HepG2 (cell line): ENCODE measurements around the gene OPRL1. TPM values are rescaled to one million over a fixed set of nuclear protein-coding genes. Genes with fewer than 3 reads are reported as not detected.

Experiments used
- BHLHE40 ChIP-seq: IDR thresholded peaks from 2 replicates; pipeline ENCODE4 v1.6.1; 2011; ENCODE audit warnings: low read length, improper control_type of control experiment
- CBFB ChIP-seq: sonication (generic); formaldehyde crosslinking; IDR thresholded peaks from 2 replicates; pipeline ENCODE4 v1.4.0; 2020; ENCODE audit warnings: missing genetic modification reagents
- CENPT ChIP-seq: sonication (generic); formaldehyde crosslinking; IDR thresholded peaks from 2 replicates; pipeline ENCODE4 v1.8.0; 2022; ENCODE audit warnings: low read depth, mild to moderate bottlenecking, moderate library complexity, missing genetic modification reagents
- EED ChIP-seq: sonication (generic); formaldehyde crosslinking; IDR thresholded peaks from 2 replicates; pipeline ENCODE4 v1.5.0; 2020; ENCODE audit warnings: mild to moderate bottlenecking, missing genetic modification reagents
- FOXK2 ChIP-seq: fragments of 450-650 bp; IDR thresholded peaks from 2 replicates; pipeline ENCODE4 v1.6.1; 2016
- FOXO4 ChIP-seq: sonication (generic); formaldehyde crosslinking; conservative IDR thresholded peaks from 2 replicates; pipeline ENCODE4 v1.8.1; 2023; ENCODE audit warnings: missing genetic modification reagents
- GABPA ChIP-seq, 2 experiments: IDR thresholded peaks; 2 replicates each; pipeline ENCODE4 v1.6.1; 2011 to 2016; ENCODE audit warnings: low read depth in 2 of 2, low read length in 1 of 2, missing biosample characterization in 1 of 2, missing genetic modification characterization in 1 of 2
- HDAC2 ChIP-seq: sonication (generic); formaldehyde crosslinking; IDR thresholded peaks from 2 replicates; pipeline ENCODE4 v1.4.0; 2020; ENCODE audit warnings: missing genetic modification reagents
- JARID2 ChIP-seq: sonication (generic); formaldehyde crosslinking; IDR thresholded peaks from 2 replicates; pipeline ENCODE4 v1.8.1; 2023; ENCODE audit warnings: missing genetic modification reagents, inconsistent platforms; ENCODE audit not compliant: insufficient replicate concordance
- MBNL3 ChIP-seq: fragments of 250-450 bp; sonication (Bioruptor Pico); conservative IDR thresholded peaks from 2 replicates; pipeline ENCODE4 v1.8.0; 2022; ENCODE audit warnings: mild to moderate bottlenecking, inconsistent platforms
- PHF20 ChIP-seq: sonication (generic); formaldehyde crosslinking; IDR thresholded peaks from 2 replicates; pipeline ENCODE4 v1.5.0; 2020; ENCODE audit warnings: mild to moderate bottlenecking, missing genetic modification reagents
- PLRG1 ChIP-seq: fragments of 450-650 bp; conservative IDR thresholded peaks from 2 replicates; pipeline ENCODE4 v1.6.1; 2016
- RAD21 ChIP-seq: fragments of 450-650 bp; formaldehyde crosslinking; IDR thresholded peaks from 2 replicates; pipeline ENCODE4 v1.5.0; 2020; ENCODE audit warnings: mild to moderate bottlenecking
- RXRA ChIP-seq: sonication (generic); formaldehyde crosslinking; IDR thresholded peaks from 2 replicates; pipeline ENCODE4 v1.5.1; 2020; ENCODE audit warnings: missing genetic modification reagents
- SMAD3 ChIP-seq: sonication (generic); formaldehyde crosslinking; IDR thresholded peaks from 2 replicates; pipeline ENCODE4 v1.4.0; 2020; ENCODE audit warnings: missing genetic modification reagents
- SNAI1 ChIP-seq: sonication (generic); formaldehyde crosslinking; IDR thresholded peaks from 2 replicates; pipeline ENCODE4 v1.5.0; 2020; ENCODE audit warnings: mild to moderate bottlenecking, missing genetic modification reagents, borderline replicate concordance
- SRSF9 ChIP-seq: fragments of 200-400 bp; formaldehyde crosslinking; IDR thresholded peaks from 2 replicates; pipeline ENCODE4 v1.6.1; 2018; ENCODE audit warnings: borderline replicate concordance, mild to moderate bottlenecking, low read depth, low read length; ENCODE audit not compliant: insufficient read depth, poor library complexity, severe bottlenecking
- TFDP1 ChIP-seq: IDR thresholded peaks from 2 replicates; pipeline ENCODE4 v1.6.1; 2016; ENCODE audit warnings: missing compliant biosample characterization, missing genetic modification reagents, borderline replicate concordance
- ZBTB8A ChIP-seq: sonication (generic); formaldehyde crosslinking; IDR thresholded peaks from 2 replicates; pipeline ENCODE4 v1.4.0; 2020; ENCODE audit warnings: mild to moderate bottlenecking, low read depth, missing genetic modification reagents, borderline replicate concordance
- ZNF205 ChIP-seq: IDR thresholded peaks from 2 replicates; pipeline ENCODE4 v1.6.1; 2018; ENCODE audit warnings: missing biosample characterization, missing genetic modification reagents
- ZNF770 ChIP-seq: sonication (generic); formaldehyde crosslinking; IDR thresholded peaks from 2 replicates; pipeline ENCODE4 v1.5.0; 2020; ENCODE audit warnings: mild to moderate bottlenecking, missing genetic modification reagents
- polyA plus RNA-seq, 8 experiments: library from polyadenylated mRNA; depleted of rRNA in 3 of 8; stranded (reverse) in 7 of 8; unstranded in 1 of 8; fragments of >200 nt; fragmentation: Illumina TruSeq in 4 of 8; extraction: Trizol in 4 of 8; gene quantifications; 2 replicates each; pipeline versions ENCODE4 v1.2.1 to v1.2.3, GENCODE V29; 2011 to 2016; ENCODE audit warnings: low read depth in 4 of 8, missing spikeins in 1 of 8, mixed read lengths in 1 of 8; ENCODE audit not compliant: insufficient read depth in 1 of 8
- total RNA-seq, 5 experiments: library from RNA; depleted of rRNA; stranded (reverse); fragments of >200 nt; fragmentation: Illumina TruSeq; extraction: Trizol; gene quantifications; 2 replicates each; pipeline ENCODE4 v1.2.3, GENCODE V29; 2016; ENCODE audit warnings: low read depth in 1 of 5
- TF ChIP-seq, protein P1 (sequence below): sonication (generic); formaldehyde crosslinking; IDR thresholded peaks from 2 replicates; pipeline ENCODE4 v1.5.1; 2020; ENCODE audit warnings: missing genetic modification reagents, mild to moderate bottlenecking, borderline replicate concordance
- TF ChIP-seq, protein P2 (sequence below): sonication (generic); formaldehyde crosslinking; conservative IDR thresholded peaks from 2 replicates; pipeline ENCODE4 v1.4.0; 2020; ENCODE audit warnings: missing genetic modification reagents

Gene OPRL1
- total and polyA plus RNA-seq, 2 of the 13 experiments (the other 11 are each of a cell fraction or from before 2014, with no cell fraction given) = 0.35 to 0.71 TPM

GRCh38 chr20:64035933-64036345 is 43.9 kb upstream of the OPRL1 start, which contains the start of gene C20orf204 (continued):
- peak; percentile 93 for TF ChIP-seq EED
- peak; percentile 64; the same call in 1 of the 2 replicates for TF ChIP-seq CENPT
- no peak for TF ChIP-seq PLRG1
- TF ChIP-seq ZNF205 = 0 out of 2 replicates have a peak, but pooled peaks have one; percentile 5
- peak; percentile 25 for TF ChIP-seq JARID2 (CRISPR knock-in tag)
- no peak for TF ChIP-seq FOXO4 (CRISPR knock-in tag)
- no peak; the same call in 1 of the 2 replicates for TF ChIP-seq RAD21
- TF ChIP-seq SRSF9 = no peak
- 0 out of 2 replicates have a peak, but pooled peaks have one; percentile 63 for TF ChIP-seq CBFB (CRISPR knock-in tag)
- TF ChIP-seq ZNF770 (CRISPR knock-in tag) = peak; percentile 60
- TF ChIP-seq HDAC2 (CRISPR knock-in tag) = peak; percentile 47; the same call in 1 of the 2 replicates
- TF ChIP-seq SMAD3 = peak; percentile 41
- TF ChIP-seq, protein P1, sequence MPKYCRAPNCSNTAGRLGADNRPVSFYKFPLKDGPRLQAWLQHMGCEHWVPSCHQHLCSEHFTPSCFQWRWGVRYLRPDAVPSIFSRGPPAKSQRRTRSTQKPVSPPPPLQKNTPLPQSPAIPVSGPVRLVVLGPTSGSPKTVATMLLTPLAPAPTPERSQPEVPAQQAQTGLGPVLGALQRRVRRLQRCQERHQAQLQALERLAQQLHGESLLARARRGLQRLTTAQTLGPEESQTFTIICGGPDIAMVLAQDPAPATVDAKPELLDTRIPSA (CRISPR knock-in tag) = no peak; the same call in 1 of the 2 replicates
- TF ChIP-seq GABPA (IDR thresholded peaks at IDR 0.05; ENCODE audit: low read depth, low read length) = no peak
- peak; percentile 32; the same call in 1 of the 2 replicates for TF ChIP-seq GABPA (CRISPR knock-in tag; IDR thresholded peaks at IDR 0.05; ENCODE audit: low read depth)
- TF ChIP-seq RXRA (CRISPR knock-in tag) = peak; percentile 76; the same call in 1 of the 2 replicates
- no peak for TF ChIP-seq FOXK2
- no peak for TF ChIP-seq ZBTB8A (CRISPR knock-in tag)
- no peak for TF ChIP-seq MBNL3 (CRISPR knock-in tag)
- TF ChIP-seq, protein P2, sequence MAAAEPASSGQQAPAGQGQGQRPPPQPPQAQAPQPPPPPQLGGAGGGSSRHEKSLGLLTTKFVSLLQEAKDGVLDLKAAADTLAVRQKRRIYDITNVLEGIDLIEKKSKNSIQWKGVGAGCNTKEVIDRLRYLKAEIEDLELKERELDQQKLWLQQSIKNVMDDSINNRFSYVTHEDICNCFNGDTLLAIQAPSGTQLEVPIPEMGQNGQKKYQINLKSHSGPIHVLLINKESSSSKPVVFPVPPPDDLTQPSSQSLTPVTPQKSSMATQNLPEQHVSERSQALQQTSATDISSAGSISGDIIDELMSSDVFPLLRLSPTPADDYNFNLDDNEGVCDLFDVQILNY (CRISPR knock-in tag) = peak; percentile 10; the same call in 1 of the 2 replicates
- peak; percentile 48; the same call in 1 of the 2 replicates for TF ChIP-seq PHF20 (CRISPR knock-in tag)
- peak; percentile 71; the same call in 1 of the 2 replicates for TF ChIP-seq TFDP1
- TF ChIP-seq BHLHE40 = no peak
- no peak for TF ChIP-seq SNAI1 (CRISPR knock-in tag)
